Subcutaneous adipose tissue (tissue), 4 donors: ENCODE data around the gene CLEC2D. TPM values are rescaled to one million over a fixed set of nuclear protein-coding genes. Genes with fewer than 3 reads are reported as not detected.

Source experiments
- CTCF ChIP-seq: fragments of 450-650 bp; IDR thresholded peaks from one replicate; pipeline ENCODE4 v1.5.1; 2016; ENCODE audit warnings: low read depth, mild to moderate bottlenecking, control low read depth, antibody characterized with exemption, moderate library complexity
- total RNA-seq, 4 donors: library from RNA; depleted of rRNA; stranded (reverse); fragments of >200 nt; gene quantifications; one replicate each; pipeline ENCODE4 v1.1.0, GENCODE V29; 2016

CLEC2D gene
- total RNA-seq, 4 donors from 2014 or later, result 16.0 to 23.8 (median 18.7) TPM

- no peak for TF ChIP-seq CTCF
Measured at GRCh38 chr12:9687228-9687627, 17.7 kb downstream of the CLEC2D start.

- no peak for TF ChIP-seq CTCF
Measured at GRCh38 chr12:9692909-9693308, 23.4 kb downstream of the CLEC2D start.

- no peak for TF ChIP-seq CTCF
Measured at GRCh38 chr12:9694241-9694640, 24.7 kb downstream of the CLEC2D start.

GRCh38 chr12:9697619-9698018 is 28.1 kb downstream of the CLEC2D start:
- TF ChIP-seq CTCF, result no peak

- no peak for TF ChIP-seq CTCF
Measured at GRCh38 chr12:9698681-9699080, 29.2 kb downstream of the CLEC2D start.

- TF ChIP-seq CTCF, result no peak
Measured at GRCh38 chr12:9699269-9699897, 29.9 kb downstream of the CLEC2D start.

GRCh38 chr12:9699898-9700605 is 30.5 kb downstream of the CLEC2D start:
- TF ChIP-seq CTCF, result no peak
